Measurements from ENCODE around the gene PRPF40A. TPM values are rescaled to one million over a fixed set of nuclear protein-coding genes. Genes with fewer than 3 reads are reported as not detected.

The PRPF40A gene
- total RNA-seq, 2 donors from 2014 or later = 190 to 222 TPM

GRCh38 chr2:152617456-152618192 lies 99.6 kb downstream of the PRPF40A start:
- H3K27me3 Mint-ChIP-seq (ENCODE audit: insufficient read depth) = no peaks in the 10 kb centered on the region
- Histone ChIP-seq H3K9me3 (ENCODE audit: control insufficient read depth, low read length) (no peaks in the 10 kb centered on the region), H3K4me1 (ENCODE audit: control insufficient read depth, insufficient read depth, low read length) (no peaks in the 10 kb centered on the region), H3K36me3 (ENCODE audit: control insufficient read depth, insufficient read depth, low read length) (peaks cover 84% of the 10 kb centered on the region), H3K27me3 (ENCODE audit: control insufficient read depth, insufficient read depth, low read length, poor library complexity, severe bottlenecking) (no peaks in the 10 kb centered on the region), H3K9ac (ENCODE audit: extremely low read depth, low read length, poor library complexity, severe bottlenecking) (no peak overlapping the region), H3K4me3 (ENCODE audit: low read length) (no peak overlapping the region), H3K27ac (ENCODE audit: low read depth, low read length) (no peak overlapping the region)
- H3K36me3 Mint-ChIP-seq (ENCODE audit: low read depth) = peaks cover 64% of the 10 kb centered on the region
- TF ChIP-seq CTCF (conservative IDR thresholded peaks at IDR 0.05) = no peak
- H3K9me3 Mint-ChIP-seq = no peaks in the 10 kb centered on the region
- no peak overlapping the region for H3K4me3 Mint-ChIP-seq
- peaks cover 8% of the 10 kb centered on the region for H3K4me1 Mint-ChIP-seq
- 80 to 91% methylated on average over 1 to 4 of the region's 4 CpGs for WGBS, 2 experiments (ENCODE audit: insufficient coverage in 1 of 2, insufficient read length in 1 of 2)
- no peak overlapping the region for H3K27ac Mint-ChIP-seq
- DNase-seq = no peak

DNA sequence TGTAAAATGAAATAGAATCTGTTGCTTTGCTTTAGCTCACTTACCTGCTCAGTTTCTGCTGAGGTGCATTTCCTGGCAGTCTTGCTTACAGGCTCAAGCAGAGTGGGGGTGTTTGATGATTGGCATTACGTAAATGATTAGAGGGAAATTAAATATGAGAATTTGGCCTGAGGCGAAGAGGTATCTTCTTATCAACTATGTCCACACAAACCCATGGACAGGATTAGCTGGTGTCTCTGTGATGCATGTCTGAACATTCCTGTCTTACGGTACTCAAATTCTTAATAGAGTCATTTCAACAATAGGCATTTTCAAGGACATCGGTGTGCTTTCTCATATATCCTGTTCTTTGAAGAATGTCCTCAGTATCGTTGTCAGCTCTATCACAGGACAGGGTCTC lies 102.1 kb downstream of the PRPF40A start:
- H3K27ac ChIP-seq (ENCODE audit: low read depth, low read length) = no peak overlapping the region
- H3K4me1 Mint-ChIP-seq = peaks cover 8% of the 10 kb centered on the region
- H3K27ac Mint-ChIP-seq = no peak overlapping the region
- 93 to 100% methylated on average over 2 to 5 of the region's 5 CpGs for WGBS, 2 experiments (ENCODE audit: insufficient coverage in 1 of 2, insufficient read length in 1 of 2)
- peaks cover 57% of the 10 kb centered on the region for H3K36me3 Mint-ChIP-seq (ENCODE audit: low read depth)
- H3K27me3 ChIP-seq (ENCODE audit: control insufficient read depth, insufficient read depth, low read length, poor library complexity, severe bottlenecking) = no peaks in the 10 kb centered on the region
- no peaks in the 10 kb centered on the region for H3K27me3 Mint-ChIP-seq (ENCODE audit: insufficient read depth)
- H3K9me3 Mint-ChIP-seq = no peaks in the 10 kb centered on the region
- no peak for DNase-seq
- no peaks in the 10 kb centered on the region for H3K9me3 ChIP-seq (ENCODE audit: control insufficient read depth, low read length)
- no peaks in the 10 kb centered on the region for H3K4me1 ChIP-seq (ENCODE audit: control insufficient read depth, insufficient read depth, low read length)
- H3K36me3 ChIP-seq (ENCODE audit: control insufficient read depth, insufficient read depth, low read length) = peaks cover 68% of the 10 kb centered on the region
- no peak overlapping the region for H3K4me3 Mint-ChIP-seq
- H3K9ac ChIP-seq (ENCODE audit: extremely low read depth, low read length, poor library complexity, severe bottlenecking) = no peak overlapping the region
- no peak overlapping the region for H3K4me3 ChIP-seq (ENCODE audit: low read length)
- TF ChIP-seq CTCF (conservative IDR thresholded peaks at IDR 0.05) = no peak

DNA sequence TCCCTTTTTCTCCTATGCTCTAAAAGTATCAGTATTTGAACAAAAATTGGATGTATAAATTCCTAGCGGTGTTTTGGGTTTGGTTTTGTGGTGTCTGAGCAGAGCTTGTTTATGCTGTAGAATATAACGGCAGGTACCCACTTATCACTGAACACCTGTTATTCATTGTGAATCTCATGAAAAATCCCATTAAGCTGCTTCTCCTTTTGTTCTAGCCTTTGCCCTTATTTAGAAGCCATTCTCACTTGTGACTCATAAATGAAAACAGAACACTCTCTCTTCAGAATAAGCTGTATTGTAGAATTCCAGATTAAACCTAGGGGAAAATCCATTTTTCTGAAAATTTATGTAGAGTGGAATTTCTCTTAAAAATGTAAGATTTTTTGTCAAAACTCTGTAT lies 104.0 kb downstream of the PRPF40A start:
- Mint-ChIP-seq H3K4me3 (no peak overlapping the region), H3K9me3 (no peaks in the 10 kb centered on the region), H3K27ac (no peak overlapping the region), H3K4me1 (peaks cover 8% of the 10 kb centered on the region), H3K36me3 (ENCODE audit: low read depth) (peaks cover 49% of the 10 kb centered on the region), H3K27me3 (ENCODE audit: insufficient read depth) (no peaks in the 10 kb centered on the region)
- WGBS, 2 experiments (ENCODE audit: insufficient coverage in 1 of 2, insufficient read length in 1 of 2) = 91 to 100% methylated on average over 1 to 2 of the region's 2 CpGs
- Histone ChIP-seq H3K4me3 (ENCODE audit: low read length) (no peak overlapping the region), H3K4me1 (ENCODE audit: control insufficient read depth, insufficient read depth, low read length) (no peaks in the 10 kb centered on the region), H3K9ac (ENCODE audit: extremely low read depth, low read length, poor library complexity, severe bottlenecking) (no peak overlapping the region), H3K36me3 (ENCODE audit: control insufficient read depth, insufficient read depth, low read length) (peaks cover 58% of the 10 kb centered on the region), H3K27me3 (ENCODE audit: control insufficient read depth, insufficient read depth, low read length, poor library complexity, severe bottlenecking) (no peaks in the 10 kb centered on the region), H3K9me3 (ENCODE audit: control insufficient read depth, low read length) (no peaks in the 10 kb centered on the region), H3K27ac (ENCODE audit: low read depth, low read length) (no peak overlapping the region)
- DNase-seq = no peak
- no peak for TF ChIP-seq CTCF (conservative IDR thresholded peaks at IDR 0.05)

Data from endodermal cell (in vitro differentiated cells).